ENCODE results near the gene PPFIA1. TPM values are rescaled to one million over a fixed set of nuclear protein-coding genes. Genes with fewer than 3 reads are reported as not detected.

PPFIA1 gene
- total and polyA plus RNA-seq, 2 of the 8 experiments (the other 6 are each of a cell fraction or from before 2014, with no cell fraction given) = 44.3 to 73.5 TPM

GRCh38 chr11:70411713-70412452 is 141.4 kb downstream of the PPFIA1 start (continued):
- no peak for TF ChIP-seq NANOG (IDR thresholded peaks at IDR 0.05; ENCODE audit: insufficient read depth, low read depth, low read length, poor library complexity, severe bottlenecking)

All from H1 (cell line).